Measurements from ENCODE around the gene TGFBR3L. TPM values are rescaled to one million over a fixed set of nuclear protein-coding genes. Genes with fewer than 3 reads are reported as not detected.

TGFBR3L gene
- total and polyA plus RNA-seq, 2 of the 13 experiments (the other 11 are each of a cell fraction or from before 2014, with no cell fraction given) = 0.20 to 1.0 TPM

DNA sequence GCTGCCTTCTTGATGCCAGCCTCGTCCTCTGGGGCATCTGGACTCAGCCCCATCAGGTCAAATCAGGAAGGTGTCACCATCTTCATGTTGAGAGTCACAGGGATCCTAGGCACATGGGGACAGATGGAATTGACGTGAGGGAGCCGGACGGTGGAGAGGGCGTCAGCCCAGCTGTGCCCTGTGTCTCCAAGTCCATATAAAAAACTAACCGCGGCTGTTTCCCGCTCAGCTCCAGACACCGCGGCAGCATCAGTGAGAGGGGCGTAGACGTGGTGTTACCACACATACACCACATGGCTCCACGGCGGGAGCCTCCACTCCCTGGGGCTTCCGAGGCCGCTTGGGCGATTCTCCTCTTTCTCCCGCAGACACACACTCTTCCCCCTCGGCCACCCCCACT is 34.8 kb upstream of the TGFBR3L start:
- intact Hi-C loops (cut with micrococcal nuclease; ENCODE audit: unreplicated experiment) = loop anchor here (10.0 kb wide), 1 partner anchor 1145 kb away; the partner anchor contains the start of genes GPR108 and TRIP10
- ATAC-seq (peak; percentile 58), DNase-seq (ENCODE audit: low spot score) (no peak), FAIRE-seq (no peak)
- Histone ChIP-seq H3K36me3 (replicated peaks in 1 of 2; ENCODE audit: control insufficient read depth in 1 of 2, insufficient read depth in 2 of 2, low read length in 2 of 2) (no peaks in the 10 kb centered on the region), H2AFZ (ENCODE audit: low read length) (no peak overlapping the region), H3K79me2 (ENCODE audit: insufficient read depth, low read length) (no peaks in the 10 kb centered on the region), H3K4me1 (ENCODE audit: insufficient read depth, low read length) (peaks cover 27% of the 10 kb centered on the region), H3K4me2 (ENCODE audit: low read depth, low read length) (peak overlapping the region; percentile 45; the same call in 1 of the 2 replicates), H3K4me3 (replicated peaks in 1 of 3; ENCODE audit: insufficient read depth in 1 of 3, low read depth in 2 of 3, low read length in 3 of 3) (peak overlapping the region in 1 of 3 experiments; percentile 43; a peak in 1 of 6 replicates), H4K20me1 (ENCODE audit: insufficient read depth, low read length) (no peaks in the 10 kb centered on the region), H3K27me3 (ENCODE audit: control insufficient read depth in 1 of 2, insufficient read depth in 2 of 2, low read length in 2 of 2) (peaks cover 0 to 2% of the 10 kb centered on the region in 2 experiments; a peak in 2 of 5 replicates), H3K27ac (ENCODE audit: extremely low read length, insufficient read depth, low read length) (no peak overlapping the region), H3K9me3 (ENCODE audit: low read length) (no peaks in the 10 kb centered on the region), H3K9ac (ENCODE audit: insufficient read depth, low read depth, low read length) (no peak overlapping the region)
- POLR2A ChIA-PET = interaction anchor here (1.0 to 1.7 kb wide), 5 partner anchors 8 to 18 kb away, joined by 3 to 5 read pairs (median 3); partner anchors contain the start of gene LRRC8E
- CTCF ChIA-PET (ENCODE audit: low intra/inter-chr PET ratio, low total read pairs) = no interaction called here
- in situ Hi-C loops (cut with HindIII; ENCODE audit: extremely low pct_ligation_motif_present, low pct_unique_long_range_greater_than_20kb) = no loop called here
- 57% methylated on average over 18 of the region's 19 CpGs for WGBS (ENCODE audit: low lambda C conversion rate)
- no TSS peak for BruUV-seq (replicated peaks)
- no peak for TF ChIP-seq NCOR1 (IDR thresholded peaks at IDR 0.05; ENCODE audit: borderline replicate concordance, low read length)
- no peak for TF ChIP-seq RARA (CRISPR knock-in tag; IDR thresholded peaks at IDR 0.05)
- TF ChIP-seq, protein P1, sequence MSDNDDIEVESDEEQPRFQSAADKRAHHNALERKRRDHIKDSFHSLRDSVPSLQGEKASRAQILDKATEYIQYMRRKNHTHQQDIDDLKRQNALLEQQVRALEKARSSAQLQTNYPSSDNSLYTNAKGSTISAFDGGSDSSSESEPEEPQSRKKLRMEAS (IDR thresholded peaks at IDR 0.05) = peak; percentile 46; the same call in 1 of the 2 replicates
- no peak for TF ChIP-seq ZNF782 (CRISPR knock-in tag; IDR thresholded peaks at IDR 0.05; ENCODE audit: borderline replicate concordance)
- no peak for TF ChIP-seq ATRX (CRISPR knock-in tag; IDR thresholded peaks at IDR 0.05; ENCODE audit: borderline replicate concordance)
- TF ChIP-seq TEAD2 (CRISPR knock-in tag; IDR thresholded peaks at IDR 0.05) = no peak
- TF ChIP-seq ZNF121 (CRISPR knock-in tag; IDR thresholded peaks at IDR 0.05) = no peak
- no peak for TF ChIP-seq MED8 (CRISPR knock-in tag; IDR thresholded peaks at IDR 0.05; ENCODE audit: insufficient replicate concordance)

DNA sequence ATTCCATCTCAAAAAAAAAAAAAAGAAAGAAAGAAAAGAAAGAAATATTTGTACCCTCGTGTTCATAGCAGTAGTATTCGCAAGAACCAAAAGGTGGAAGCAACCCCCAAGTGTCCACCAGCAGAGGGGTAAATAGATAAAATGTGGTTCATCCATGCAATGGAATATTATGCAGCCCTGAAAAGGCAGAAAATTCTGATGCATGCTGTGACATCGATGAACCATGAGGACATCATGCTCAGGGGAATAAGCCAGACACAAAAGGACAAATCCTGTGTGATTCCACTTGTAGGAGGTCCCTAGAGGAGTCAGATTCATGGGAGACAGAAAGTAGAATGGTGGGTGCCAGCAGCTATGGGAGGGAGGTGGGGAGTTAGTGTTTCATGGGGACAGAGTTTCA is 32.7 kb upstream of the TGFBR3L start:
- 61% methylated on average over 3 of the region's 3 CpGs for WGBS (ENCODE audit: low lambda C conversion rate)
- ChIA-PET POLR2A (interaction anchor here (0.6 kb wide), 1 partner anchor 39 kb away, joined by 3 read pairs; the partner anchor contains the start of gene SNAPC2), CTCF (ENCODE audit: low intra/inter-chr PET ratio, low total read pairs) (no interaction called here)
- Histone ChIP-seq H2AFZ (ENCODE audit: low read length) (no peak overlapping the region), H3K27ac (ENCODE audit: extremely low read length, insufficient read depth, low read length) (no peak overlapping the region), H3K4me3 (replicated peaks in 1 of 3; ENCODE audit: insufficient read depth in 1 of 3, low read depth in 2 of 3, low read length in 3 of 3) (no peak overlapping the region), H3K9ac (ENCODE audit: insufficient read depth, low read depth, low read length) (no peak overlapping the region), H3K79me2 (ENCODE audit: insufficient read depth, low read length) (no peaks in the 10 kb centered on the region), H3K36me3 (replicated peaks in 1 of 2; ENCODE audit: control insufficient read depth in 1 of 2, insufficient read depth in 2 of 2, low read length in 2 of 2) (no peaks in the 10 kb centered on the region), H3K4me1 (ENCODE audit: insufficient read depth, low read length) (peaks cover 28% of the 10 kb centered on the region), H4K20me1 (ENCODE audit: insufficient read depth, low read length) (no peaks in the 10 kb centered on the region), H3K9me3 (ENCODE audit: low read length) (no peaks in the 10 kb centered on the region), H3K27me3 (ENCODE audit: control insufficient read depth in 1 of 2, insufficient read depth in 2 of 2, low read length in 2 of 2) (no peaks in the 10 kb centered on the region; a peak in 1 of 5 replicates), H3K4me2 (ENCODE audit: low read depth, low read length) (no peak overlapping the region)
- no peak for TF ChIP-seq NFRKB (IDR thresholded peaks at IDR 0.05)
- ATAC-seq = no peak
- in situ Hi-C loops (cut with HindIII; ENCODE audit: extremely low pct_ligation_motif_present, low pct_unique_long_range_greater_than_20kb) = no loop called here
- no TSS peak for BruUV-seq (replicated peaks)
- no peak for FAIRE-seq
- no peak for DNase-seq (ENCODE audit: low spot score)
- intact Hi-C loops (cut with micrococcal nuclease; ENCODE audit: unreplicated experiment) = no loop called here

All from HepG2 (cell line).